Loucy (cell line): ENCODE results near the gene KCNJ12.
"Not testable (repeated sequence)": the region's sequence is repeated elsewhere in the genome, so short reads cannot be mapped to it uniquely, and the experiment has no call there.

ENCODE experiments used
- H2AFZ ChIP-seq: fragments of 200-600 bp; sonication (generic); 2 replicates; pipeline ENCODE4 v1.6.0; 2016; ENCODE audit warnings: antibody characterized with exemption, mild to moderate bottlenecking, low read length, moderate library complexity
- H3F3A ChIP-seq: fragments of 200-600 bp; 2 replicates; pipeline ENCODE4 v1.6.0; 2016; ENCODE audit warnings: antibody characterized with exemption, low read depth, mild to moderate bottlenecking
- H3K27me3 ChIP-seq: fragments of 200-600 bp; sonication (generic); 2 replicates; pipeline ENCODE4 v1.6.1; 2014; ENCODE audit warnings: low read length, mild to moderate bottlenecking; ENCODE audit not compliant: insufficient read depth, poor library complexity, severe bottlenecking
- H3K36me3 ChIP-seq: fragments of 200-600 bp; sonication (generic); 2 replicates; pipeline ENCODE4 v1.6.1; 2016; ENCODE audit warnings: low read length; ENCODE audit not compliant: insufficient read depth
- H3K4me1 ChIP-seq: fragments of 200-600 bp; sonication (generic); 2 replicates; pipeline ENCODE4 v1.5.1; 2014; ENCODE audit warnings: low read length, mild to moderate bottlenecking; ENCODE audit not compliant: insufficient read depth, poor library complexity, severe bottlenecking
- H3K4me2 ChIP-seq: fragments of 200-600 bp; sonication (generic); 2 replicates; pipeline ENCODE4 v1.6.0; 2014; ENCODE audit warnings: antibody characterized with exemption, low read length, low read depth, mild to moderate bottlenecking; ENCODE audit not compliant: poor library complexity, severe bottlenecking
- H3K4me3 ChIP-seq: fragments of 200-600 bp; sonication (generic); 2 replicates; pipeline ENCODE4 v1.5.1; 2014; ENCODE audit warnings: low read length, mild to moderate bottlenecking, mixed read lengths; ENCODE audit not compliant: poor library complexity, severe bottlenecking
- H3K79me2 ChIP-seq: fragments of 200-600 bp; sonication (generic); 2 replicates; pipeline ENCODE4 v1.6.1; 2014; ENCODE audit warnings: low read length; ENCODE audit not compliant: insufficient read depth
- H3K9ac ChIP-seq: fragments of 200-600 bp; sonication (generic); 2 replicates; pipeline ENCODE4 v1.6.0; 2014; ENCODE audit warnings: mild to moderate bottlenecking, low read depth, low read length, moderate library complexity; ENCODE audit not compliant: poor library complexity, severe bottlenecking
- H3K9me2 ChIP-seq: fragments of 200-600 bp; sonication (generic); replicated peaks from 2 replicates; pipeline ENCODE4 v1.6.1; 2016; ENCODE audit warnings: low read depth, low read length, mixed read lengths
- H3K9me3 ChIP-seq: fragments of 200-600 bp; sonication (generic); 2 replicates; pipeline ENCODE4 v1.6.1; 2014; ENCODE audit warnings: mild to moderate bottlenecking, antibody characterized with exemption, low read length, low read depth; ENCODE audit not compliant: insufficient read depth
- H4K20me1 ChIP-seq: fragments of 200-600 bp; sonication (generic); 2 replicates; pipeline ENCODE4 v1.6.0; 2014; ENCODE audit warnings: antibody characterized with exemption, low read length, mild to moderate bottlenecking; ENCODE audit not compliant: insufficient read depth, poor library complexity, severe bottlenecking
- EZH2phosphoT487 ChIP-seq: fragments of 200-600 bp; IDR thresholded peaks from 2 replicates; pipeline ENCODE4 v1.6.1; 2018; ENCODE audit warnings: antibody characterized with exemption, mild to moderate bottlenecking, moderate library complexity, borderline replicate concordance
- TF ChIP-seq, protein P1 (sequence below): fragments of 200-600 bp; sonication (generic); conservative IDR thresholded peaks from 2 replicates; pipeline ENCODE4 v1.5.1; 2014; ENCODE audit warnings: mild to moderate bottlenecking, antibody characterized with exemption, low read length

Gene KCNJ12

DNA sequence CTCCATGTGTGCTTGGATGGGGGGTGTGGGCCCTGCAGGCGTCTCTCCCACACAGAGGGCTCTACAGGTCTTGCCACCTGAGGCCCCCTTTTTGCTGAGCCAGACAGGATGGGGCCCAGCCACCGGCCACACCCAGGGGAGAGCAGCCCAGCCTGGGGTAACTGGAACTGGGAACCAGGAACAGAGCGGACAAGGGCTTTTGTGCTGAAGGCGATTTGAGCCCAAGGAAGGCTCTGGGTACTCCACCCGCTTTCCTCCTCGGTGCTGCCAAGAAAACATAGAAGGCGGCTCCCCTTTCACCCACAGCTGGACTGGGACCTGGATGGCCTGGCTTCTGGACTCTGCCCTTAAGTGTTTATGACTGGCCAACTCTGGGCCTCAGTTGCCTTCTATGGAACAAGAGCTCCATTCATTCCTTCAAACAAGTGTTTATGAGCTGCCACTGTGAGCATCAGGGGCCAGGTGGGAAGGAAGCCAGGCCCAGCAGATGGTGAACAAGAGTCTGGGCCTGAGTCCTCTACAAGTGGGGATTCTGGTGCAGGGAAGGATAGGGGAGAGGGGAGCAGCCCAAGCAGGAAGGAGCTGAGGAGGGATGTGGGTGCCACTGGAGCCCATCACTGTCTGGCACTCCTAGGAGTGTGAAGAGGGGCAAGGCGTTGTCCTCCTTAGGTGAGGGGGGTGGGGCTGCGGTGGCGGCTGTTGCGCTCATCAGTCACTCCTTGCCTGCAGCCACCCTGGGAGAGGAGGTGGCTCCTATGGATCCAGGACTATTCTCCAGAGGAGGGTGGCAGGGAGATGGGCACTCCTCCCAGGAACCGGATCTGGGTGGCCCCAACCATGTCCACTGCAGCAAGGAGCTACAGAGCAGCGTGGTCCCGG, 46.4 kb downstream of the KCNJ12 start:
- not testable (repeated sequence) for H3K36me3 ChIP-seq, H3K9me2 ChIP-seq, H3K79me2 ChIP-seq, H3K4me3 ChIP-seq, H3K9me3 ChIP-seq, H3K4me1 ChIP-seq, H3K4me2 ChIP-seq, H2AFZ ChIP-seq, H3K27me3 ChIP-seq, H4K20me1 ChIP-seq, H3F3A ChIP-seq, H3K9ac ChIP-seq

DNA sequence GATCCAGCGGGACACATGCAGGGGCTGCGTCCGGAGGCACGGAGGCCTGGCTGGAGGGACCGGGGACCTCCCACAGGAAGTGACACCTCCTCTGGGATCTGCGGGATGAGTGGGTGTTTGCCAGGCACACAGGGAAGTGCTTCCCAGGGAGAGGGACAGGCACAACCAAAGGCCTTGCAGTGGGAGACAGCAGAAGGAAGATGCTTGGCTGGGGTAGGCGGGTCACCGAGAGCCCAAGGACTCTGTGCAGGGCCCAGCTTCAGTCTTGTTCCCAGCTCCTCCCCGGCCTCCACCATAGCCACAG, 47.0 kb downstream of the KCNJ12 start:
- not testable (repeated sequence) for H4K20me1 ChIP-seq, H3K79me2 ChIP-seq, H3K9ac ChIP-seq, H3F3A ChIP-seq, H3K36me3 ChIP-seq, H3K4me3 ChIP-seq, H3K9me2 ChIP-seq, H3K4me1 ChIP-seq, H3K4me2 ChIP-seq, H3K9me3 ChIP-seq, H3K27me3 ChIP-seq, H2AFZ ChIP-seq

DNA sequence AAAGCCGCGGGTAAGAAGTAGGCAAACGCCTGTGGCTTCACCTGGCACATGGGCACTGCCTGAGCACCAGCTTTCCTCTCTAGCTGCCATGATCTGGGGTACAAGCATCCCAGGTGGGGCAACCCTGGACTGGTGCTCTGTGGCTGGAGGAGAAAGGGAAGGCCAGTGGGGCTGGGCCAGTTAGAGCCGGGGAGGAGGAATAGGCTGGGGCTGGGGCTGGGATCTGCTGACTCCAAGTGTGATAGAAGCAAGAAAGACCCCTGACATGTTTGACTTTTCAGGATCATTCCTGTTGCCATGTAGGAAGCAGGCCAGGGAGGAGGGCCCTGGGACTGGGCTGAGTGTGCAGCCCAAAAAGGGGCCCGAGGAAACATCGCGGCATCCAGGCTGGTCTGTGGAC, 48.5 kb downstream of the KCNJ12 start:
- H2AFZ ChIP-seq, H3K27me3 ChIP-seq, H3K9ac ChIP-seq, H3K9me2 ChIP-seq, H3F3A ChIP-seq, H3K4me2 ChIP-seq, H4K20me1 ChIP-seq, H3K4me3 ChIP-seq, H3K9me3 ChIP-seq, H3K36me3 ChIP-seq, H3K4me1 ChIP-seq, H3K79me2 ChIP-seq: not testable (repeated sequence)

DNA sequence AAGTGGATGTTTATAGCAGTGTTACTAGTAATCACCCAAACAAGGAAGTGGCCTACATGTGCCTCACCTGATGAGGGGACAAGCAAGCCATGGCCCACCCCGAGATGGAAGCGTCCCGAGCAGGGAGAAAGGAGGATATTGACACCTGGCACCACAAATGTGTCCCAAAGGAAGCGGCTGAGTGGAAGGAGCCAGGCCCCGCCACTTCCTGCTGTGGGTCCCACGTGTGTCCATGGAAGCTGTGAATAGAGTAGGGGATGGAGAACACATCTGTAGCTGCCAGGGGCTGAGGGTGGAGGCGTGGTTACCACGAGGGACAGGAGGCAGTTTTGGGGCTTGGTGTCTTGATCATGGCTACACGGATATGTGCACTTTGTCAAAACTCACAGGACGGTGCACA, 49.2 kb downstream of the KCNJ12 start:
- Histone ChIP-seq H3K79me2 (no peaks in the 10 kb centered on the region), H3F3A (no peaks in the 10 kb centered on the region), H3K36me3 (no peaks in the 10 kb centered on the region), H4K20me1 (no peaks in the 10 kb centered on the region), H3K4me2 (no peak overlapping the region), H3K4me3 (no peak overlapping the region), H3K9ac (no peak overlapping the region), H3K9me3 (no peaks in the 10 kb centered on the region; the same call in 1 of the 2 replicates), H2AFZ (no peak overlapping the region), H3K9me2 (no peaks in the 10 kb centered on the region), H3K4me1 (no peaks in the 10 kb centered on the region), H3K27me3 (no peaks in the 10 kb centered on the region)
- TF ChIP-seq, protein P1, sequence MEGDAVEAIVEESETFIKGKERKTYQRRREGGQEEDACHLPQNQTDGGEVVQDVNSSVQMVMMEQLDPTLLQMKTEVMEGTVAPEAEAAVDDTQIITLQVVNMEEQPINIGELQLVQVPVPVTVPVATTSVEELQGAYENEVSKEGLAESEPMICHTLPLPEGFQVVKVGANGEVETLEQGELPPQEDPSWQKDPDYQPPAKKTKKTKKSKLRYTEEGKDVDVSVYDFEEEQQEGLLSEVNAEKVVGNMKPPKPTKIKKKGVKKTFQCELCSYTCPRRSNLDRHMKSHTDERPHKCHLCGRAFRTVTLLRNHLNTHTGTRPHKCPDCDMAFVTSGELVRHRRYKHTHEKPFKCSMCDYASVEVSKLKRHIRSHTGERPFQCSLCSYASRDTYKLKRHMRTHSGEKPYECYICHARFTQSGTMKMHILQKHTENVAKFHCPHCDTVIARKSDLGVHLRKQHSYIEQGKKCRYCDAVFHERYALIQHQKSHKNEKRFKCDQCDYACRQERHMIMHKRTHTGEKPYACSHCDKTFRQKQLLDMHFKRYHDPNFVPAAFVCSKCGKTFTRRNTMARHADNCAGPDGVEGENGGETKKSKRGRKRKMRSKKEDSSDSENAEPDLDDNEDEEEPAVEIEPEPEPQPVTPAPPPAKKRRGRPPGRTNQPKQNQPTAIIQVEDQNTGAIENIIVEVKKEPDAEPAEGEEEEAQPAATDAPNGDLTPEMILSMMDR, result no peak
- no peak for TF ChIP-seq EZH2phosphoT487
